Fibroblast of lung (primary cell): Measurements from ENCODE around the gene CLC.
"Not testable (repeated sequence)": the region's sequence is repeated elsewhere in the genome, so short reads cannot be mapped to it uniquely, and the experiment has no call there.

ENCODE experiments used
- CTCF ChIP-seq, 2 donors: IDR thresholded peaks in 1 of 2; conservative IDR thresholded peaks in 1 of 2; 1 replicate in 1 of 2; 2 replicates in 1 of 2; pipeline ENCODE4 v1.5.1; 2011 to 2012; ENCODE audit warnings: low read length in 2 of 2, control low read depth in 1 of 2, inconsistent platforms in 1 of 2, low read depth in 1 of 2, mild to moderate bottlenecking in 1 of 2
- EZH2 ChIP-seq: IDR thresholded peaks from 2 replicates; pipeline ENCODE4 v1.5.1; 2012; ENCODE audit warnings: low read length, control low read depth, mild to moderate bottlenecking; ENCODE audit errors: missing control alignments

- not testable (repeated sequence) for TF ChIP-seq CTCF (conservative IDR thresholded peaks at IDR 0.05 in 1 of 2, IDR thresholded peaks at IDR 0.05 in 1 of 2; ENCODE audit: low read depth in 1 of 2, low read length in 2 of 2); EZH2
Measured at GRCh38 chr19:39720144-39720543, 17.7 kb downstream of the CLC start.
